NOMO-1 (cell line): ENCODE measurements around the gene GSKIP.

Experiments
- DNase-seq, 2 experiments: peaks; one replicate each; lab custom pipeline; 2025; ENCODE audit not compliant: unreplicated experiment in 2 of 2; lab: John Stamatoyannopoulos, UW

GSKIP gene

GRCh38 chr14:96413526-96413925 lies 50.2 kb downstream of the GSKIP start:
- no peak for DNase-seq

GRCh38 chr14:96415559-96415958 lies 52.2 kb downstream of the GSKIP start:
- DNase-seq, result no peak

GRCh38 chr14:96416292-96416691 lies 53.0 kb downstream of the GSKIP start:
- peak; percentile 3 to 24 for DNase-seq

- no peak for DNase-seq
These were observed 53.9 kb downstream of the GSKIP start for GRCh38 chr14:96417254-96417653.

- DNase-seq, result no peak
These were observed 54.7 kb downstream of the GSKIP start for GRCh38 chr14:96418075-96418474.

GRCh38 chr14:96421236-96421635 lies 57.9 kb downstream of the GSKIP start:
- no peak for DNase-seq

GRCh38 chr14:96422992-96423391 lies 59.7 kb downstream of the GSKIP start:
- no peak for DNase-seq

GRCh38 chr14:96423446-96424108 lies 60.3 kb downstream of the GSKIP start:
- no peak for DNase-seq

GRCh38 chr14:96424109-96424989 lies 61.0 kb downstream of the GSKIP start:
- peak; percentile 41 to 63 for DNase-seq

GRCh38 chr14:96434040-96434439 lies 70.7 kb downstream of the GSKIP start:
- no peak for DNase-seq
